Prostate gland (tissue), 2 donors: ENCODE measurements around the gene STT3A. TPM values are rescaled to one million over a fixed set of nuclear protein-coding genes. Genes with fewer than 3 reads are reported as not detected.

Source experiments
- DNase-seq: peaks from one replicate; pipeline ENCODE4 v3.0.0-alpha.2; 2019; ENCODE audit warnings: low spot score
- H3K27ac ChIP-seq, 2 donors: fragments of 200-600 bp; sonication (generic); 2 replicates each; pipeline ENCODE4 v1.5.1; 2017 to 2019
- H3K27me3 ChIP-seq: fragments of 200-600 bp; sonication (generic); replicated peaks from 2 replicates; pipeline ENCODE4 v1.5.1; 2019; ENCODE audit not compliant: insufficient read depth
- H3K36me3 ChIP-seq, 2 donors: fragments of 200-600 bp; sonication (generic); 1 replicate in 1 of 2; 2 replicates in 1 of 2; pipeline versions ENCODE4 v1.5.1 to v1.8.1; 2017 to 2019
- H3K4me1 ChIP-seq: fragments of 200-600 bp; sonication (generic); replicated peaks from 2 replicates; pipeline ENCODE4 v1.5.1; 2019
- H3K4me3 ChIP-seq, 2 donors: fragments of 200-600 bp; sonication (generic); 2 replicates each; pipeline ENCODE4 v1.5.1; 2017 to 2019
- H3K9me3 ChIP-seq: fragments of 200-600 bp; sonication (generic); 2 replicates; pipeline ENCODE4 v1.5.1; 2017
- POLR2A ChIP-seq: fragments of 450-650 bp; IDR thresholded peaks from one replicate; pipeline ENCODE4 v1.6.1; 2016; ENCODE audit warnings: antibody characterized with exemption, mild to moderate bottlenecking
- POLR2AphosphoS5 ChIP-seq: sonication (generic); formaldehyde crosslinking; IDR thresholded peaks from one replicate; pipeline ENCODE4 v1.6.1; 2017; ENCODE audit warnings: antibody characterized with exemption
- WGBS: methylation state at CpG from one replicate; pipeline ENCODE4 v1.1.5; 2018; 5-methylcytosine and 5-hydroxymethylcytosine counted together
- intact Hi-C: fragments of 100-400 bp; cut with DNase I; formaldehyde crosslinking; loops from one replicate; pipeline ENCODE4 v1.14.2; 2022
- total RNA-seq, 2 donors: library from RNA; depleted of rRNA; stranded (reverse); fragments of >200 nt; gene quantifications; one replicate each; pipeline ENCODE4 v1.1.0, GENCODE V29; 2016
- TF ChIP-seq, protein P1 (sequence below), 4 experiments: fragments of 200-600 bp in 2 of 4; fragments of 450-650 bp in 2 of 4; sonication (generic) in 2 of 4; IDR thresholded peaks; 1 replicate in 3 of 4; 2 replicates in 1 of 4; pipeline ENCODE4 v1.5.1; 2016 to 2019; ENCODE audit warnings: antibody characterized with exemption in 4 of 4, mild to moderate bottlenecking in 2 of 4, moderate library complexity in 2 of 4

STT3A gene
- total RNA-seq, 2 donors from 2014 or later, result 90.1 to 124 TPM

DNA sequence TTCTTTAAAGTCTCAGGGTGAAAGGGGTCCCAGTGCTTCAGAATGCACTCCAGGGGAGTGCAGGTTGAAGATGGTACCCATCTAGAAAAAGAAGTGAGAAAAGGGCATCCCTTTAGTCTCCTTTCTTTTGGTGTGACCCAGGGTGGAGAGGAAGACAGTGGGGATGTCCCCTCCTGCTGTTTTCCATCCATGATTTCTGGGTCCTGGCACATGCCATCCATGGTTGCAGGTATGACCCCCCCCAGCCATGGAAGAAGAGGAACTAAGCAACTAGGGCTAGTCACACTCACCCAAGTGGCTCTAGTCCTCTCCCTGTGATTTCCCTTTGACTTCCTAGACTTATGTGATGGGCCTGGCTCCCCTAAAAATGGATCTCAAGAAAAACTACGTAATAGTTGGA is 39.3 kb upstream of the STT3A start:
- TF ChIP-seq, protein P1, sequence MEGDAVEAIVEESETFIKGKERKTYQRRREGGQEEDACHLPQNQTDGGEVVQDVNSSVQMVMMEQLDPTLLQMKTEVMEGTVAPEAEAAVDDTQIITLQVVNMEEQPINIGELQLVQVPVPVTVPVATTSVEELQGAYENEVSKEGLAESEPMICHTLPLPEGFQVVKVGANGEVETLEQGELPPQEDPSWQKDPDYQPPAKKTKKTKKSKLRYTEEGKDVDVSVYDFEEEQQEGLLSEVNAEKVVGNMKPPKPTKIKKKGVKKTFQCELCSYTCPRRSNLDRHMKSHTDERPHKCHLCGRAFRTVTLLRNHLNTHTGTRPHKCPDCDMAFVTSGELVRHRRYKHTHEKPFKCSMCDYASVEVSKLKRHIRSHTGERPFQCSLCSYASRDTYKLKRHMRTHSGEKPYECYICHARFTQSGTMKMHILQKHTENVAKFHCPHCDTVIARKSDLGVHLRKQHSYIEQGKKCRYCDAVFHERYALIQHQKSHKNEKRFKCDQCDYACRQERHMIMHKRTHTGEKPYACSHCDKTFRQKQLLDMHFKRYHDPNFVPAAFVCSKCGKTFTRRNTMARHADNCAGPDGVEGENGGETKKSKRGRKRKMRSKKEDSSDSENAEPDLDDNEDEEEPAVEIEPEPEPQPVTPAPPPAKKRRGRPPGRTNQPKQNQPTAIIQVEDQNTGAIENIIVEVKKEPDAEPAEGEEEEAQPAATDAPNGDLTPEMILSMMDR (IDR thresholded peaks at IDR 0.05), result no peak
- TF ChIP-seq POLR2A, result no peak
- no peak for TF ChIP-seq POLR2AphosphoS5
- Histone ChIP-seq H3K27ac (no peak overlapping the region), H3K36me3 (no peaks in the 10 kb centered on the region), H3K27me3 (no peaks in the 10 kb centered on the region), H3K4me3 (no peak overlapping the region), H3K9me3 (no peaks in the 10 kb centered on the region), H3K4me1 (no peaks in the 10 kb centered on the region)
- DNase-seq, result no peak
- intact Hi-C loops, result no loop called here
- 88% methylated on average over 1 of the region's 1 CpG for WGBS

DNA sequence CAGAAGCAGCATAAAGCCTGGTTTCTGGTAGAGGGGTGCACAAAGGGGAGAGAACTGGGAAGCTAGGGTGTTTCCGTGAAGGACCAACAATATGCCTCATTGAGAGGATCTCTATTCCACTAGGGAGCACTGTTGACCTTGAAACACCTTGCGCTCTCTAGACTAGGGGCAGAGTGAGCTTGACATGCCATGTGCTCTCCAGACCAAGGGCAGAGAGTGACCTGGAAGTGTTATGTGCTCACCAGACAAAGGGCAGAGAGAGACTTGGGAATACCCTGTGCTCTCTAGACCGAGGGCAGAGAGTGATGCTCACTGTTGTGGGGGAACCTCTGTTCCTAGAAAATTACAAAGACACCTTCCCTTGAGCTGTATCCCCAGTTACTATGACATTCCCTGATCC is 38.6 kb upstream of the STT3A start:
- no peaks in the 10 kb centered on the region for H3K9me3 ChIP-seq
- intact Hi-C loops, result no loop called here
- WGBS, result 86% methylated on average over 3 of the region's 3 CpGs
- no peaks in the 10 kb centered on the region for H3K27me3 ChIP-seq
- H3K27ac ChIP-seq, result no peak overlapping the region
- TF ChIP-seq, protein P1 (IDR thresholded peaks at IDR 0.05), result no peak
- TF ChIP-seq POLR2AphosphoS5, result no peak
- no peak for TF ChIP-seq POLR2A
- no peaks in the 10 kb centered on the region for H3K4me1 ChIP-seq
- H3K4me3 ChIP-seq, result no peak overlapping the region
- no peak for DNase-seq
- H3K36me3 ChIP-seq, result no peaks in the 10 kb centered on the region

DNA sequence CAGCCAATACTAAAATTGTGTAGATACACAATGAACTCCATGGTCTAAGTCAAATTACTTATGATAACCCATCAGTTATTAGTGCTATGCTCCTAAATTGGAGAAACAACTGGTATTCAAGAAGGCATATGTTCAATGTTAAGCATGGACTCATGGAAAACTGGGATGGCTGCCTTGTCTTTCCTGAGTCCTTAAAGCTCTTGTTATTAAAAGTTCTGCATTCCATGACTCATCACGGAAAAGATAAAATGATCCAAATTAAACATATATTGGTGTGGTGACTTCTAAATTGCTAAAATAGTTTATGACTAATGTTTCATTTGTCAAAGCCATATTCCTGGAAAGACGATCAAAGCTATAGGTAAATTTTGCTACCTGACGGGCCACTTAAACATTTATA is 32.8 kb upstream of the STT3A start:
- Histone ChIP-seq H3K4me3 (no peak overlapping the region), H3K27me3 (no peaks in the 10 kb centered on the region), H3K9me3 (no peaks in the 10 kb centered on the region), H3K4me1 (no peaks in the 10 kb centered on the region), H3K36me3 (no peaks in the 10 kb centered on the region), H3K27ac (no peak overlapping the region)
- DNase-seq, result no peak
- TF ChIP-seq, protein P1 (IDR thresholded peaks at IDR 0.05), result no peak
- TF ChIP-seq POLR2AphosphoS5 (no peak), POLR2A (no peak)
- intact Hi-C loops, result no loop called here
- 71% methylated on average over 3 of the region's 3 CpGs for WGBS

DNA sequence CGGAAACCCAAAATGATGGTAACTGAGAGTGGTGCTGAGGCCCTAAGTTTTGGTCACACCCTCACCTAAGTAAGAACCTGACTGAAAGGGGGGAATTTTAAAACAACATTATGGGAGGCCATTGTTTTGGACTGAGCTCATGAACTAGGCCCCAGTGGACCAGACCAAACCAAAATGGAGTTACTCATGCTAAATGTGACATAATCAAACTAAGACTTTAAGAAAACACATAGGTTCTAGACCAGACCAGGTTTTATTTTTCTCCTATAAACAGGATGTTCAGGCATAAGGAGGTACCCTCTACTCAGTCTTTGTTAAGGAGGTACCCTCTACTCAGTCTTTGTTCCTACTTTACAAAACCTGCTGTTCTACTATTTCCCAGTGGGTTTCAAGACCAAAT is 30.7 kb upstream of the STT3A start:
- intact Hi-C loops, result no loop called here
- 97% methylated on average over 1 of the region's 1 CpG for WGBS
- Histone ChIP-seq H3K27me3 (no peaks in the 10 kb centered on the region), H3K4me1 (no peaks in the 10 kb centered on the region), H3K9me3 (no peaks in the 10 kb centered on the region), H3K27ac (no peak overlapping the region), H3K36me3 (no peaks in the 10 kb centered on the region), H3K4me3 (no peak overlapping the region)
- TF ChIP-seq POLR2A, result no peak
- TF ChIP-seq, protein P1 (IDR thresholded peaks at IDR 0.05), result no peak
- no peak for TF ChIP-seq POLR2AphosphoS5
- DNase-seq, result no peak

DNA sequence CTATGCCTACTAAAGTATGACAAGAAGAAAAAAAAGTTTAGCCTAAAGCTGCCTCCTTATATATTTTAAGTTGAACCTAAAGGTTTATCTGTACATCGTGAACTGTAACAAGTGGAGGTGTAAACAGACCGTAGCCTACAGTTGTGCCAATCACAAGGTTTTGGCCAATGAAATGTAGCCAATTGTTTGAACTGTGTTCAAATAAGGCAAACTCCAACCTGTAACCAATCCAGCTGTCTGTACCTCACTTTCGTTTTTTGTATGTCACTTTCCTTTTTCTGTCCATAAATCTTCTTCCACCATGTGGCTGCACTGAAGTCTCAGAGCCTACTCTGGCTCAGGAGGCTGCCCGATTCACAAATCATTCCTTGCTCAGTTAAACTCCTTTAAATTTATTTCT is 30.2 kb upstream of the STT3A start:
- WGBS, result 60% methylated on average over 4 of the region's 4 CpGs
- H3K36me3 ChIP-seq, result no peaks in the 10 kb centered on the region
- no peaks in the 10 kb centered on the region for H3K9me3 ChIP-seq
- no peak for DNase-seq
- no peak overlapping the region for H3K27ac ChIP-seq
- no peaks in the 10 kb centered on the region for H3K27me3 ChIP-seq
- no peak overlapping the region for H3K4me3 ChIP-seq
- H3K4me1 ChIP-seq, result no peaks in the 10 kb centered on the region
- TF ChIP-seq, protein P1 (IDR thresholded peaks at IDR 0.05), result no peak
- TF ChIP-seq POLR2AphosphoS5 (no peak), POLR2A (no peak)
- intact Hi-C loops, result no loop called here
